ENCODE results near the gene ACCSL.

ACCSL gene

GRCh38 chr11:44065841-44066731 lies 18.3 kb downstream of the ACCSL start, which contains the start of gene ACCS:
ACCS (plus strand) TSS chr11:44066270; CDS start chr11:44067628, 1,358 bp downstream.
- peak; percentile 77 for DNase-seq

GRCh38 chr11:44066732-44067141 lies 19.0 kb downstream of the ACCSL start:
- no peak for DNase-seq

- DNase-seq: no peak
Measured at GRCh38 chr11:44067266-44067665, 19.5 kb downstream of the ACCSL start.

- no peak for DNase-seq
Measured at GRCh38 chr11:44068180-44068579, 20.4 kb downstream of the ACCSL start.

- no peak for DNase-seq
Measured at GRCh38 chr11:44071157-44071556, 23.4 kb downstream of the ACCSL start.

GRCh38 chr11:44072757-44073658 lies 25.2 kb downstream of the ACCSL start:
- no peak for DNase-seq

GRCh38 chr11:44078794-44079193 lies 31.0 kb downstream of the ACCSL start:
- no peak for DNase-seq

- no peak for DNase-seq
Measured at GRCh38 chr11:44079376-44079775, 31.6 kb downstream of the ACCSL start.

GRCh38 chr11:44080951-44081350 lies 33.2 kb downstream of the ACCSL start:
- DNase-seq: no peak

- no peak for DNase-seq
Measured at GRCh38 chr11:44082645-44083044, 34.9 kb downstream of the ACCSL start.

GRCh38 chr11:44083433-44083832 lies 35.7 kb downstream of the ACCSL start:
- no peak for DNase-seq

- DNase-seq: no peak
Measured at GRCh38 chr11:44083906-44084305, 36.1 kb downstream of the ACCSL start.

GRCh38 chr11:44085330-44085729 lies 37.5 kb downstream of the ACCSL start:
- DNase-seq: no peak

- no peak for DNase-seq
Measured at GRCh38 chr11:44088377-44088776, 40.6 kb downstream of the ACCSL start.

GRCh38 chr11:44088871-44089270 lies 41.1 kb downstream of the ACCSL start:
- no peak for DNase-seq

GRCh38 chr11:44090539-44090938 lies 42.8 kb downstream of the ACCSL start:
- no peak for DNase-seq

GRCh38 chr11:44094260-44094868 lies 46.6 kb downstream of the ACCSL start:
- peak; percentile 66 for DNase-seq

- peak; percentile 85 for DNase-seq
Measured at GRCh38 chr11:44095506-44096359, 48.0 kb downstream of the ACCSL start, which contains the start of gene EXT2. EXT2 (plus strand) TSS chr11:44095678; CDS start chr11:44107713, 12,035 bp downstream.

GRCh38 chr11:44096360-44097185 lies 48.8 kb downstream of the ACCSL start:
- DNase-seq: no peak

GRCh38 chr11:44097821-44098220 lies 50.0 kb downstream of the ACCSL start:
- no peak for DNase-seq

GRCh38 chr11:44101098-44101497 lies 53.3 kb downstream of the ACCSL start:
- no peak for DNase-seq

Measured in stimulated activated CD4-positive, alpha-beta T cell treated with anti-CD3 and anti-CD28 coated beads, Interleukin-12 subunit alpha, Interleukin-12 subunit beta, amount 100 ng/mL, for 4 hours (primary cell).